Measurements from ENCODE around the gene C1S. TPM values are rescaled to one million over a fixed set of nuclear protein-coding genes. Genes with fewer than 3 reads are reported as not detected.
"Not testable (repeated sequence)": the region's sequence is repeated elsewhere in the genome, so short reads cannot be mapped to it uniquely, and the experiment has no call there.

The C1S gene
- total RNA-seq, 1 donor from 2014 or later: 18.2 TPM

GRCh38 chr12:7035463-7035862, 25.1 kb upstream of the C1S start:
- no peaks in the 10 kb centered on the region for H3K36me3 Mint-ChIP-seq (ENCODE audit: unreplicated experiment)
- H3K9me3 Mint-ChIP-seq (ENCODE audit: unreplicated experiment): peaks cover 3% of the 10 kb centered on the region
- no peaks in the 10 kb centered on the region for H3K4me1 Mint-ChIP-seq (ENCODE audit: unreplicated experiment)
- no peak overlapping the region for H3K4me3 Mint-ChIP-seq (ENCODE audit: unreplicated experiment)
- no peak overlapping the region for H3K27ac Mint-ChIP-seq (ENCODE audit: unreplicated experiment)
- DNase-seq (ENCODE audit: extremely low spot score, unreplicated experiment): no peak
- no peak for TF ChIP-seq CTCF (IDR thresholded peaks at IDR 0.05)
- H3K27me3 Mint-ChIP-seq (ENCODE audit: unreplicated experiment): peaks cover 14% of the 10 kb centered on the region

GRCh38 chr12:7037411-7037810, 23.1 kb upstream of the C1S start:
- not testable (repeated sequence) for H3K27ac Mint-ChIP-seq (ENCODE audit: unreplicated experiment); H3K4me1 Mint-ChIP-seq (ENCODE audit: unreplicated experiment); H3K9me3 Mint-ChIP-seq (ENCODE audit: unreplicated experiment); H3K4me3 Mint-ChIP-seq (ENCODE audit: unreplicated experiment); H3K36me3 Mint-ChIP-seq (ENCODE audit: unreplicated experiment); DNase-seq (ENCODE audit: extremely low spot score, unreplicated experiment)
- H3K27me3 Mint-ChIP-seq (ENCODE audit: unreplicated experiment): peaks cover 13% of the 10 kb centered on the region

- no peaks in the 10 kb centered on the region for H3K36me3 Mint-ChIP-seq (ENCODE audit: unreplicated experiment)
- H3K4me1 Mint-ChIP-seq (ENCODE audit: unreplicated experiment): peaks cover 8% of the 10 kb centered on the region
- H3K27ac Mint-ChIP-seq (ENCODE audit: unreplicated experiment): no peak overlapping the region
- no peak overlapping the region for H3K4me3 Mint-ChIP-seq (ENCODE audit: unreplicated experiment)
- H3K9me3 Mint-ChIP-seq (ENCODE audit: unreplicated experiment): no peaks in the 10 kb centered on the region
- peaks cover 10% of the 10 kb centered on the region for H3K27me3 Mint-ChIP-seq (ENCODE audit: unreplicated experiment)
- no peak for DNase-seq (ENCODE audit: extremely low spot score, unreplicated experiment)
- TF ChIP-seq CTCF (IDR thresholded peaks at IDR 0.05): no peak
These were observed 21.9 kb upstream of the C1S start for GRCh38 chr12:7038591-7038990.

- no peak overlapping the region for H3K27ac Mint-ChIP-seq (ENCODE audit: unreplicated experiment)
- no peak for DNase-seq (ENCODE audit: extremely low spot score, unreplicated experiment)
- H3K36me3 Mint-ChIP-seq (ENCODE audit: unreplicated experiment): no peaks in the 10 kb centered on the region
- H3K4me1 Mint-ChIP-seq (ENCODE audit: unreplicated experiment): peaks cover 8% of the 10 kb centered on the region
- peaks cover 5% of the 10 kb centered on the region for H3K27me3 Mint-ChIP-seq (ENCODE audit: unreplicated experiment)
- no peak for TF ChIP-seq CTCF (IDR thresholded peaks at IDR 0.05)
- no peaks in the 10 kb centered on the region for H3K9me3 Mint-ChIP-seq (ENCODE audit: unreplicated experiment)
- no peak overlapping the region for H3K4me3 Mint-ChIP-seq (ENCODE audit: unreplicated experiment)
These were observed 21.1 kb upstream of the C1S start for GRCh38 chr12:7039403-7039802.

- peak; percentile 43 for TF ChIP-seq CTCF (IDR thresholded peaks at IDR 0.05)
- peaks cover 8% of the 10 kb centered on the region for H3K4me1 Mint-ChIP-seq (ENCODE audit: unreplicated experiment)
- no peaks in the 10 kb centered on the region for H3K36me3 Mint-ChIP-seq (ENCODE audit: unreplicated experiment)
- H3K4me3 Mint-ChIP-seq (ENCODE audit: unreplicated experiment): no peak overlapping the region
- H3K9me3 Mint-ChIP-seq (ENCODE audit: unreplicated experiment): no peaks in the 10 kb centered on the region
- no peak overlapping the region for H3K27ac Mint-ChIP-seq (ENCODE audit: unreplicated experiment)
- peaks cover 5% of the 10 kb centered on the region for H3K27me3 Mint-ChIP-seq (ENCODE audit: unreplicated experiment)
- DNase-seq (ENCODE audit: extremely low spot score, unreplicated experiment): no peak
These were observed 17.7 kb upstream of the C1S start for GRCh38 chr12:7042842-7043241.

- peaks cover 8% of the 10 kb centered on the region for H3K4me1 Mint-ChIP-seq (ENCODE audit: unreplicated experiment)
- no peak overlapping the region for H3K4me3 Mint-ChIP-seq (ENCODE audit: unreplicated experiment)
- H3K27ac Mint-ChIP-seq (ENCODE audit: unreplicated experiment): no peak overlapping the region
- no peaks in the 10 kb centered on the region for H3K9me3 Mint-ChIP-seq (ENCODE audit: unreplicated experiment)
- no peaks in the 10 kb centered on the region for H3K36me3 Mint-ChIP-seq (ENCODE audit: unreplicated experiment)
- peaks cover 19% of the 10 kb centered on the region for H3K27me3 Mint-ChIP-seq (ENCODE audit: unreplicated experiment)
- no peak for TF ChIP-seq CTCF (IDR thresholded peaks at IDR 0.05)
- DNase-seq (ENCODE audit: extremely low spot score, unreplicated experiment): no peak
These were observed 14.6 kb upstream of the C1S start for GRCh38 chr12:7045913-7046312.
